HCT116 (cell line): ENCODE results near the gene NEURL1B. TPM values are rescaled to one million over a fixed set of nuclear protein-coding genes. Genes with fewer than 3 reads are reported as not detected.
A peak's percentile ranks its signal among the peaks of the same experiment; 100 is the strongest.

Experiments used
- ATAC-seq: fragments of 200-7000 bp; cut with Tn5 transposase; 2 replicates; pipeline ENCODE4 v1.9.1; 2020; ENCODE audit warnings: mild to moderate bottlenecking, moderate library complexity
- BruUV-seq: library from RNA; stranded (reverse); fragments of 400-500 nt; replicated peaks from 2 replicates; lab custom pipeline; 2021; lab: Mats Ljungman, UMichigan
- CTCF ChIA-PET: fragments of 300-600 bp; sonication (Branson Sonifier 250); formaldehyde crosslinking; loops from one replicate; lab custom pipeline; 2021; ENCODE audit warnings: antibody characterized with exemption; lab: Charles Lee
- POLR2A ChIA-PET: fragments of 300-600, 350-600 bp; sonication (Branson Sonifier 250); formaldehyde crosslinking; loops from one replicate; lab custom pipeline; 2021; ENCODE audit warnings: antibody characterized with exemption; lab: Charles Lee
- RAD21 ChIA-PET, 2 experiments: fragments of 300-600 bp; sonication (Branson Sonifier 250); formaldehyde crosslinking; loops; one replicate each; lab custom pipeline; 2023; ENCODE audit warnings: low total read pairs in 2 of 2; ENCODE audit not compliant: uncharacterized antibody in 2 of 2, unreplicated experiment in 2 of 2, low non-redundant PET in 1 of 2; lab: Charles Lee
- DNase-seq: peaks from one replicate; pipeline ENCODE4 v3.0.0-alpha.2; 2010; ENCODE audit warnings: low read depth, low spot score
- H2AFZ ChIP-seq: fragments of 200-600 bp; shearing (Covaris generic), sonication (generic); 2 replicates; pipeline ENCODE4 v1.6.1; 2017; ENCODE audit warnings: low read depth, mixed run types, mixed read lengths, antibody characterized with exemption, low read length; ENCODE audit not compliant: poor library complexity, severe bottlenecking
- H3K27ac ChIP-seq: 2 replicates; pipeline ENCODE4 v1.5.1; 2012; ENCODE audit warnings: low read depth, low read length
- H3K27me3 ChIP-seq: fragments of 200-600 bp; sonication (generic); 2 replicates; pipeline ENCODE4 v1.6.1; 2016; ENCODE audit warnings: mixed run types, low read length, mixed read lengths; ENCODE audit not compliant: insufficient read depth
- H3K36me3 ChIP-seq, 2 experiments: fragments of 200-500 bp in 1 of 2; fragments of 200-600 bp in 1 of 2; sonication (Bioruptor generic) in 1 of 2; sonication (generic) in 1 of 2; 2 replicates each; pipeline versions ENCODE4 v1.5.1 to v1.6.1; 2014 to 2016; ENCODE audit warnings: low read length in 2 of 2, inconsistent platforms in 1 of 2, mixed read lengths in 1 of 2, mixed run types in 1 of 2; ENCODE audit not compliant: insufficient read depth in 2 of 2, control insufficient read depth in 1 of 2
- H3K4me1 ChIP-seq, 2 experiments: fragments of 200-600 bp in 1 of 2; sonication (generic) in 1 of 2; 2 replicates each; pipeline versions ENCODE4 v1.5.1 to v1.6.1; 2012 to 2017; ENCODE audit warnings: low read length in 2 of 2, inconsistent platforms in 1 of 2, mild to moderate bottlenecking in 1 of 2, mixed read lengths in 1 of 2, mixed run types in 1 of 2, moderate library complexity in 1 of 2; ENCODE audit not compliant: insufficient read depth in 2 of 2, control insufficient read depth in 1 of 2
- H3K4me2 ChIP-seq: fragments of 200-600 bp; sonication (generic); 2 replicates; pipeline ENCODE4 v1.6.1; 2017; ENCODE audit warnings: mixed run types, low read length, mixed read lengths
- H3K4me3 ChIP-seq, 2 experiments: fragments of 200-600 bp in 1 of 2; sonication (generic) in 1 of 2; replicated peaks in 1 of 2; 2 replicates each; pipeline ENCODE4 v1.5.1; 2011 to 2016; ENCODE audit warnings: low read length in 2 of 2, control low read depth in 1 of 2, low read depth in 1 of 2, mild to moderate bottlenecking in 1 of 2, mixed read lengths in 1 of 2, mixed run types in 1 of 2
- H3K79me2 ChIP-seq: fragments of 200-600 bp; sonication (generic); 2 replicates; pipeline ENCODE4 v1.6.1; 2017; ENCODE audit warnings: mild to moderate bottlenecking, mixed run types, low read length, moderate library complexity, mixed read lengths; ENCODE audit not compliant: insufficient read depth
- H3K9ac ChIP-seq: fragments of 200-600 bp; sonication (generic); 2 replicates; pipeline ENCODE4 v1.6.1; 2016; ENCODE audit warnings: low read length, mixed read lengths
- H3K9me2 ChIP-seq: fragments of 200-600 bp; sonication (generic), shearing (Covaris generic); 2 replicates; pipeline ENCODE4 v1.6.1; 2017; ENCODE audit warnings: mixed run types, mild to moderate bottlenecking, moderate library complexity; ENCODE audit not compliant: insufficient read depth
- H3K9me3 ChIP-seq, 2 experiments: fragments of 200-500 bp in 1 of 2; fragments of 200-600 bp in 1 of 2; sonication (Bioruptor generic) in 1 of 2; sonication (generic) in 1 of 2; 2 replicates each; pipeline ENCODE4 v1.6.1; 2014 to 2017; ENCODE audit warnings: low read length in 2 of 2, mixed read lengths in 2 of 2, inconsistent platforms in 1 of 2, low read depth in 1 of 2, mild to moderate bottlenecking in 1 of 2, mixed run types in 1 of 2, moderate library complexity in 1 of 2; ENCODE audit not compliant: control insufficient read depth in 1 of 2, insufficient read depth in 1 of 2
- H4K20me1 ChIP-seq: fragments of 200-600 bp; sonication (generic), shearing (Covaris generic); 2 replicates; pipeline ENCODE4 v1.6.1; 2017; ENCODE audit warnings: mixed run types, mild to moderate bottlenecking, moderate library complexity; ENCODE audit not compliant: insufficient read depth
- ATF3 ChIP-seq: IDR thresholded peaks from 2 replicates; pipeline ENCODE4 v1.6.1; 2012
- CEBPB ChIP-seq: IDR thresholded peaks from 2 replicates; pipeline ENCODE4 v1.6.1; 2012; ENCODE audit warnings: low read depth
- EGR1 ChIP-seq: IDR thresholded peaks from 2 replicates; pipeline ENCODE4 v1.6.1; 2012; ENCODE audit warnings: low read depth
- EZH2 ChIP-seq: fragments of 200-600 bp; sonication (generic); IDR thresholded peaks from 2 replicates; pipeline ENCODE4 v1.6.1; 2017; ENCODE audit warnings: antibody characterized with exemption, mixed run types
- FOSL1 ChIP-seq: IDR thresholded peaks from 2 replicates; pipeline ENCODE4 v1.6.1; 2012; ENCODE audit warnings: low read depth
- POLR2A ChIP-seq: IDR thresholded peaks from 2 replicates; pipeline ENCODE4 v1.7.0; 2011; ENCODE audit warnings: borderline replicate concordance; ENCODE audit not compliant: insufficient read depth, insufficient read length; ENCODE audit errors: extremely low read depth
- RAD21 ChIP-seq: IDR thresholded peaks from 2 replicates; pipeline ENCODE4 v1.6.1; 2012; ENCODE audit warnings: low read depth, mild to moderate bottlenecking
- REST ChIP-seq: IDR thresholded peaks from 2 replicates; pipeline ENCODE4 v1.6.1; 2012; ENCODE audit warnings: low read depth
- SIN3A ChIP-seq: IDR thresholded peaks from 2 replicates; pipeline ENCODE4 v1.6.1; 2012; ENCODE audit warnings: low read depth
- ZNF274 ChIP-seq: fragments of 200-500 bp; sonication (Bioruptor generic); IDR thresholded peaks from 2 replicates; pipeline ENCODE4 v1.6.1; 2014; ENCODE audit warnings: mild to moderate bottlenecking, low read depth, low read length, inconsistent platforms
- intact Hi-C: fragments of 100-400 bp; cut with micrococcal nuclease; formaldehyde crosslinking; loops from 2 replicates; pipeline ENCODE4 v1.10.0; 2022
- total RNA-seq: library from RNA; stranded (reverse); gene quantifications from one replicate; pipeline ENCODE4 v1.2.1, GENCODE V29; 2021; ENCODE audit not compliant: unreplicated experiment
- TF ChIP-seq, protein P1 (sequence below), 3 experiments: fragments of 200-600 bp in 1 of 3; sonication (generic) in 1 of 3; IDR thresholded peaks in 2 of 3; conservative IDR thresholded peaks in 1 of 3; 2 replicates each; pipeline ENCODE4 v1.5.1; 2012 to 2017; ENCODE audit warnings: low read depth in 2 of 3, low read length in 2 of 3, antibody characterized with exemption in 1 of 3, borderline replicate concordance in 1 of 3, control low read depth in 1 of 3, mild to moderate bottlenecking in 1 of 3, mixed read lengths in 1 of 3, mixed run types in 1 of 3, moderate library complexity in 1 of 3; ENCODE audit not compliant: insufficient read depth in 1 of 3

NEURL1B gene
- total RNA-seq, 1 experiment from 2014 or later = 5.8 TPM

- Histone ChIP-seq H3K9me3 (no peaks in the 10 kb centered on the region), H3K9me2 (no peaks in the 10 kb centered on the region), H3K4me2 (no peak overlapping the region), H3K9ac (no peak overlapping the region), H3K4me3 (no peak overlapping the region), H3K27me3 (no peaks in the 10 kb centered on the region), H4K20me1 (no peaks in the 10 kb centered on the region), H3K27ac (no peak overlapping the region), H2AFZ (no peak overlapping the region), H3K4me1 (peaks cover 0 to 5% of the 10 kb centered on the region in 2 experiments; a peak in 1 of 4 replicates), H3K36me3 (no peaks in the 10 kb centered on the region), H3K79me2 (no peaks in the 10 kb centered on the region)
- intact Hi-C loops = no loop called here
- TF ChIP-seq POLR2A = no peak
- TF ChIP-seq ZNF274 = no peak
- ATAC-seq = no peak
- POLR2A ChIA-PET = no interaction called here
- BruUV-seq = no TSS peak
- no peak for DNase-seq
- RAD21 ChIA-PET = no interaction called here
- CTCF ChIA-PET = no interaction called here
Measured at GRCh38 chr5:172664681-172665541, 23.8 kb downstream of the NEURL1B start.

- Histone ChIP-seq H2AFZ (no peak overlapping the region), H3K27me3 (no peaks in the 10 kb centered on the region), H3K4me3 (no peak overlapping the region), H3K27ac (no peak overlapping the region), H3K36me3 (no peaks in the 10 kb centered on the region), H3K79me2 (no peaks in the 10 kb centered on the region), H3K9me2 (no peaks in the 10 kb centered on the region), H3K9ac (no peak overlapping the region), H3K4me1 (no peaks in the 10 kb centered on the region), H3K9me3 (no peaks in the 10 kb centered on the region), H3K4me2 (no peak overlapping the region), H4K20me1 (no peaks in the 10 kb centered on the region)
- ATAC-seq (peak; percentile 81), DNase-seq (no peak)
- intact Hi-C loops = no loop called here
- no TSS peak for BruUV-seq
- no peak for TF ChIP-seq EGR1
- no peak for TF ChIP-seq FOSL1
- TF ChIP-seq ATF3 = no peak
- no peak for TF ChIP-seq EZH2
- no peak for TF ChIP-seq CEBPB
- TF ChIP-seq SIN3A = no peak
- TF ChIP-seq, protein P1, sequence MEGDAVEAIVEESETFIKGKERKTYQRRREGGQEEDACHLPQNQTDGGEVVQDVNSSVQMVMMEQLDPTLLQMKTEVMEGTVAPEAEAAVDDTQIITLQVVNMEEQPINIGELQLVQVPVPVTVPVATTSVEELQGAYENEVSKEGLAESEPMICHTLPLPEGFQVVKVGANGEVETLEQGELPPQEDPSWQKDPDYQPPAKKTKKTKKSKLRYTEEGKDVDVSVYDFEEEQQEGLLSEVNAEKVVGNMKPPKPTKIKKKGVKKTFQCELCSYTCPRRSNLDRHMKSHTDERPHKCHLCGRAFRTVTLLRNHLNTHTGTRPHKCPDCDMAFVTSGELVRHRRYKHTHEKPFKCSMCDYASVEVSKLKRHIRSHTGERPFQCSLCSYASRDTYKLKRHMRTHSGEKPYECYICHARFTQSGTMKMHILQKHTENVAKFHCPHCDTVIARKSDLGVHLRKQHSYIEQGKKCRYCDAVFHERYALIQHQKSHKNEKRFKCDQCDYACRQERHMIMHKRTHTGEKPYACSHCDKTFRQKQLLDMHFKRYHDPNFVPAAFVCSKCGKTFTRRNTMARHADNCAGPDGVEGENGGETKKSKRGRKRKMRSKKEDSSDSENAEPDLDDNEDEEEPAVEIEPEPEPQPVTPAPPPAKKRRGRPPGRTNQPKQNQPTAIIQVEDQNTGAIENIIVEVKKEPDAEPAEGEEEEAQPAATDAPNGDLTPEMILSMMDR (IDR thresholded peaks at IDR 0.05 in 2 of 3, conservative IDR thresholded peaks at IDR 0.05 in 1 of 3; ENCODE audit: borderline replicate concordance in 1 of 3, insufficient read depth in 1 of 3, low read depth in 2 of 3, low read length in 2 of 3) = peak in 1 of 3 experiments; percentile 43; a peak in 1 of 6 replicates
- no peak for TF ChIP-seq REST
- TF ChIP-seq RAD21 = peak; percentile 63
- ChIA-PET POLR2A (no interaction called here), RAD21 (interaction anchor here in 1 of 2 experiments (1.1 kb wide), 1 partner anchor 31 kb away, joined by 3 read pairs; no protein-coding TSS in a partner anchor), CTCF (interaction anchor here (1.5 kb wide), 1 partner anchor 31 kb away, joined by 9 read pairs; no protein-coding TSS in a partner anchor)
Measured at GRCh38 chr5:172666251-172666650, 25.2 kb downstream of the NEURL1B start.
